Esophagus squamous epithelium (tissue), 4 donors: ENCODE measurements around the gene SRGAP2C.
"Not testable (repeated sequence)": the region's sequence is repeated elsewhere in the genome, so short reads cannot be mapped to it uniquely, and the experiment has no call there.

Experiments used
- POLR2A ChIP-seq, 4 donors: fragments of 450-650 bp; IDR thresholded peaks; one replicate each; pipeline ENCODE4 v1.6.1; 2017; ENCODE audit warnings: antibody characterized with exemption in 4 of 4, mild to moderate bottlenecking in 4 of 4, moderate library complexity in 3 of 4
- TF ChIP-seq, protein P1 (sequence below), 6 experiments: fragments of 450-650 bp in 4 of 6; fragments of 200-600 bp in 2 of 6; sonication (generic) in 2 of 6; IDR thresholded peaks; one replicate each; pipeline ENCODE4 v1.5.1; 2016 to 2019; ENCODE audit warnings: antibody characterized with exemption in 6 of 6, mild to moderate bottlenecking in 4 of 6, moderate library complexity in 4 of 6

DNA sequence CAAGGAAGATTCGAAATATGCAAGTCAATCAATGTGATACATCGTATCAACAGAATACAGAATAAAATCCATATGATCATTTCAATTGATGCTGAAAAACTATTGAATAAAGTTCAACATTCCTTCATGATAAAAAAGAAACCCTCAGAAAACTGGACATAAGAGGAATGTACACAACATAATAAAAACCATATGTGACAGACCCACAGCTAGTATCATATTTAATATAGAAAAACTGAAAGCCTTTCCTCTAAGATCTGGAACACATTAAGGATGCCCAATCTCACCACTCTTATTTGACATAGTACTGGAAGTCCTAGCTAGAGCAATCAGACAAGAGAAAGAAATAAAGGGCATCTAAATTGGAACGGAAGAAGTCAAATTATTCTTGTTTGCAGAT lies 254.1 kb downstream of the SRGAP2C start:
- TF ChIP-seq, protein P1, sequence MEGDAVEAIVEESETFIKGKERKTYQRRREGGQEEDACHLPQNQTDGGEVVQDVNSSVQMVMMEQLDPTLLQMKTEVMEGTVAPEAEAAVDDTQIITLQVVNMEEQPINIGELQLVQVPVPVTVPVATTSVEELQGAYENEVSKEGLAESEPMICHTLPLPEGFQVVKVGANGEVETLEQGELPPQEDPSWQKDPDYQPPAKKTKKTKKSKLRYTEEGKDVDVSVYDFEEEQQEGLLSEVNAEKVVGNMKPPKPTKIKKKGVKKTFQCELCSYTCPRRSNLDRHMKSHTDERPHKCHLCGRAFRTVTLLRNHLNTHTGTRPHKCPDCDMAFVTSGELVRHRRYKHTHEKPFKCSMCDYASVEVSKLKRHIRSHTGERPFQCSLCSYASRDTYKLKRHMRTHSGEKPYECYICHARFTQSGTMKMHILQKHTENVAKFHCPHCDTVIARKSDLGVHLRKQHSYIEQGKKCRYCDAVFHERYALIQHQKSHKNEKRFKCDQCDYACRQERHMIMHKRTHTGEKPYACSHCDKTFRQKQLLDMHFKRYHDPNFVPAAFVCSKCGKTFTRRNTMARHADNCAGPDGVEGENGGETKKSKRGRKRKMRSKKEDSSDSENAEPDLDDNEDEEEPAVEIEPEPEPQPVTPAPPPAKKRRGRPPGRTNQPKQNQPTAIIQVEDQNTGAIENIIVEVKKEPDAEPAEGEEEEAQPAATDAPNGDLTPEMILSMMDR (IDR thresholded peaks at IDR 0.05) = not testable (repeated sequence)
- not testable (repeated sequence) for TF ChIP-seq POLR2A (IDR thresholded peaks at IDR 0.05)
